ENCODE measurements around the gene CYP1B1.

DNA sequence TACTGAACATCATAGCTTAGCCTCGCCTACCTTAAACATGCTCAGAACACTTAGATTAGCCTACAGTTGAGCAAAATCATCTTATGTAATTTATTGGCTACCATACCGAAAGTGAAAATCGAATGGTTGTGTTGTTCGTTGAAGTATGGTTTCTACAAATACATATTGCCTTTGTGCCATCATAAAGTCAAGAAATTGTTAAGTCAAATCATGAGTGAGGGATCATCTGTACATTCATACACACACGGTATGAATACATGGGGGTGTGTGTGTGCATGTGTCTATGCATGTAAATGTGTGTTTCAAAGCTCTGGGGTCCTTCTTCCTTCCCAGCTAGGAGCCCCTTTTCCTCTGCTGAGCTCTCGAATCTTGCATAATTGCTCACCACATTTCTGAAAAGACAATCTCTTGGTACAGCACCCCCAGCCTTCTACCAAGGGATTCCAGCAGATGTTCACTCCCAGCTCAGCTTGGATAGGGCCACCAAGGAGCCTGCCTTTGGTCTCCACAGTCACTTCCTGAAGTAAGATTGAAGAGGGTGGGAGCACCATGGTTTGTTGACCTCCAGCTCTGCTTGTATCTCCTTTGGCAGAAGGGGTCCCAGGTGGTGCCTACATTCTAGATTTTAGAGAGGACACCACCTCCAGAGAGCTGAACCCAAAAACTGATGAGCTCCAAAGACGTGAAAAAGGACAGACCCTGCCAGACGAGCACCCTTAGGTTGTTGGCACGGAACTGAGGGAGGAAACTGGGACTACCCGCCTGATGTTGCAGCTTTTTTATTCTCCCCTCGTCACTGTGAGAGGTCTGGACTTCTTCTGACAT, 33.2 kb upstream of the CYP1B1 start:
- TF ChIP-seq POLR2A (IDR thresholded peaks at IDR 0.05) (no peak), CTCF (IDR thresholded peaks at IDR 0.05) (no peak)

All from esophagus squamous epithelium (tissue), 4 donors.